Stimulated activated CD4-positive, alpha-beta T cell treated with anti-CD3 and anti-CD28 coated beads, TNF-alpha, amount 100 ng/mL, for 4 hours (primary cell): ENCODE data around the gene TMEM151A.
A peak's percentile ranks its signal among the peaks of the same experiment; 100 is the strongest.
"Not testable (repeated sequence)": the region's sequence is repeated elsewhere in the genome, so short reads cannot be mapped to it uniquely, and the experiment has no call there.

ENCODE experiments used
- DNase-seq, 3 experiments: peaks; one replicate each; pipeline ENCODE4 v3.0.0-alpha.2; 2020; ENCODE audit warnings: low read depth in 3 of 3

TMEM151A gene

GRCh38 chr11:66267379-66268243 lies 24.1 kb upstream of the TMEM151A start:
- DNase-seq: peak; percentile 75 to 81 (median 75)

GRCh38 chr11:66268244-66268951 lies 23.3 kb upstream of the TMEM151A start, which contains the start of gene RAB1B:
Gene RAB1B, plus strand, starts transcription at chr11:66268639. Its CDS starts 41 bp downstream, at chr11:66268680.
- peak; percentile 99 to 100 (median 99) for DNase-seq

GRCh38 chr11:66268952-66269905 lies 22.5 kb upstream of the TMEM151A start:
- no peak for DNase-seq

- DNase-seq: no peak
Observed at GRCh38 chr11:66271816-66272215, 19.9 kb upstream of the TMEM151A start.

GRCh38 chr11:66272596-66272995 lies 19.1 kb upstream of the TMEM151A start:
- DNase-seq: no peak

- DNase-seq: no peak
Observed at GRCh38 chr11:66274219-66274618, 17.5 kb upstream of the TMEM151A start.

GRCh38 chr11:66275396-66275795 lies 16.3 kb upstream of the TMEM151A start:
- no peak for DNase-seq

GRCh38 chr11:66275984-66276612 lies 15.6 kb upstream of the TMEM151A start:
- no peak for DNase-seq

- DNase-seq: not testable (repeated sequence)
Observed at GRCh38 chr11:66276619-66277018, 15.1 kb upstream of the TMEM151A start.

GRCh38 chr11:66277064-66277463 lies 14.6 kb upstream of the TMEM151A start:
- not testable (repeated sequence) for DNase-seq

- DNase-seq: no peak
Observed at GRCh38 chr11:66277471-66278362, 14.0 kb upstream of the TMEM151A start, which contains the start of gene CNIH2. Gene CNIH2, plus strand, starts transcription at chr11:66278175. Its CDS starts 282 bp downstream, at chr11:66278457.

GRCh38 chr11:66278363-66279091 lies 13.2 kb upstream of the TMEM151A start:
- DNase-seq: no peak

- no peak for DNase-seq
Observed at GRCh38 chr11:66279092-66279734, 12.5 kb upstream of the TMEM151A start.

GRCh38 chr11:66280428-66280827 lies 11.3 kb upstream of the TMEM151A start:
- no peak for DNase-seq

GRCh38 chr11:66281001-66281400 lies 10.7 kb upstream of the TMEM151A start:
- DNase-seq: no peak

- DNase-seq: no peak
Observed at GRCh38 chr11:66281776-66282467, 9.8 kb upstream of the TMEM151A start.

- peak; percentile 91 to 99 (median 98) for DNase-seq
Observed at GRCh38 chr11:66282468-66283455, 8.9 kb upstream of the TMEM151A start.
